Muscle layer of colon (tissue), 2 donors: ENCODE results near the gene SPATA31C2.

ENCODE experiments used
- H3K27ac ChIP-seq: one replicate; pipeline ENCODE4 v1.7.0; 2013; ENCODE audit warnings: low read depth, mild to moderate bottlenecking, low read length, moderate library complexity
- H3K27me3 ChIP-seq, 2 donors: one replicate each; pipeline ENCODE4 v1.7.0; 2013; ENCODE audit warnings: low read length in 2 of 2, mild to moderate bottlenecking in 2 of 2; ENCODE audit not compliant: insufficient read depth in 2 of 2, control insufficient read depth in 1 of 2
- H3K36me3 ChIP-seq: one replicate; pipeline ENCODE4 v1.7.0; 2013; ENCODE audit warnings: mild to moderate bottlenecking, low read length; ENCODE audit not compliant: insufficient read depth
- H3K4me1 ChIP-seq: one replicate; pipeline ENCODE4 v1.7.0; 2013; ENCODE audit warnings: mild to moderate bottlenecking, low read length; ENCODE audit not compliant: insufficient read depth
- H3K4me3 ChIP-seq, 2 donors: one replicate each; pipeline ENCODE4 v1.7.0; 2013; ENCODE audit warnings: low read length in 2 of 2, low read depth in 1 of 2, mild to moderate bottlenecking in 1 of 2, moderate library complexity in 1 of 2
- H3K9ac ChIP-seq: one replicate; pipeline ENCODE4 v1.7.0; 2013; ENCODE audit warnings: low read length
- H3K9me3 ChIP-seq: one replicate; pipeline ENCODE4 v1.7.0; 2013; ENCODE audit warnings: mild to moderate bottlenecking, low read length
- donor health status: abdominal sarcoma.
- donor health status: Adenocarcinoma of cecum.

Gene SPATA31C2

DNA sequence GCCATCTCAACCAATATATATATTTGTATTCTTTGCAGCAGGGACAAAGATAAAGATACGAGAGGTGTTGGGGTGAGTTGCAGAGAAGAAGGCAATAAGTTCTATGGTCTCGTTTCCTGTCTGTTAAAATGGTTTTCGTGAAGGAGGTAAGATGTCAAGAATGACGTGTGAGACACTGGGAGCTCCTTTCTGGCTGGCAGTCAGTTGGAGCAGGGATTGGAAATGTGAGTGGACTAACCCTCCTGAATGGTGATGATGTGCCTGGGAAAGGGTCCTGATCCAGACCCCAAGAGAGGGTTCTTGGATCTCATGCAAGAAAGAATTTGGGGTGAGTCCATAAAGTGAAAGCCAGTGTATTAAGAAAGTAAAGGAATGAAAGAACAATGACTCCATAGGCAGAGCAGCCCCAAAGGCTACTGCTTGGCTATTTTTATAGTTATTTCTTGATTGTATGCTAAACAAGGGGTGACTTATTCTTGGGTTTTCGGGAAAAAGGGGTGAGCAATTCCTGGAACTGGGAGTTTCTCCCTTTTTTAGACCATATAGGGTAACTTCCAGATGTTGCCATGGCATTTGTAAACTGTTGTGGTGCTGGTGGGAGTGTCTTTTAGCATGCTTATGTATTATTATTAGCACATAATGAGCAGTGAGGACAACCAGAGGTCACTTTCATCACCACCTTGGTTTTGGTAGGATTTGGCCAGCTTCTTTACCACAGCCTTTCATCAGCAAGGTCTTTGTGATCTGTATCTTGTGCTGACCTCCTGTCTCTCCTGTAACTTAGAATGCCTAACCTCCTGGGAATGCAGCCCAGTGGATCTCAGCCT is 53.7 kb downstream of the SPATA31C2 start:
- Histone ChIP-seq H3K27me3 (no peaks in the 10 kb centered on the region), H3K4me3 (no peak overlapping the region), H3K9me3 (no peaks in the 10 kb centered on the region), H3K9ac (no peak overlapping the region), H3K27ac (no peak overlapping the region), H3K4me1 (no peaks in the 10 kb centered on the region), H3K36me3 (no peaks in the 10 kb centered on the region)
